OCI-M1 (cell line): ENCODE results near the gene C14orf119.
A peak's percentile ranks its signal among the peaks of the same experiment; 100 is the strongest.

Source experiments
- DNase-seq: peaks from one replicate; lab custom pipeline; 2025; lab: John Stamatoyannopoulos, UW

The C14orf119 gene

DNA sequence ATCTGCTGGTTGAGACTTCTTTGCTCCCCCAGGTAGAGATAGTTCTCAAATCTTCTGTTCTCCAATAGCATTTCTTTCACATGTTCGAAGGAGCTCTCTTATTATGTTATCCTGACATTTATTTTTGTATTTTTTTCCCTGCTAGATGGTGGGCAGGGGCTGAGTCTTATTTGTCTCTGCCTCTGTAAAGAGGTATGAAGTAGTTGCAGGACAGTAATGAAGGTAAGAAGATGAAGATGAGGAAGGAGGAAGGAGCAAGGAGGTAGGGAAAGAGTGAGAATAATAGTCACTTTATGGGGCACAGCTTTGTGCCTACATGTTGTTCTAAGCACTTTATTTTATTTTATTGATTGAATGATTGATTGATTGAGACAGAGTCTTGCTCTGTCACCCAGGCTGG is 14.5 kb downstream of the C14orf119 start:
- DNase-seq, result no peak

DNA sequence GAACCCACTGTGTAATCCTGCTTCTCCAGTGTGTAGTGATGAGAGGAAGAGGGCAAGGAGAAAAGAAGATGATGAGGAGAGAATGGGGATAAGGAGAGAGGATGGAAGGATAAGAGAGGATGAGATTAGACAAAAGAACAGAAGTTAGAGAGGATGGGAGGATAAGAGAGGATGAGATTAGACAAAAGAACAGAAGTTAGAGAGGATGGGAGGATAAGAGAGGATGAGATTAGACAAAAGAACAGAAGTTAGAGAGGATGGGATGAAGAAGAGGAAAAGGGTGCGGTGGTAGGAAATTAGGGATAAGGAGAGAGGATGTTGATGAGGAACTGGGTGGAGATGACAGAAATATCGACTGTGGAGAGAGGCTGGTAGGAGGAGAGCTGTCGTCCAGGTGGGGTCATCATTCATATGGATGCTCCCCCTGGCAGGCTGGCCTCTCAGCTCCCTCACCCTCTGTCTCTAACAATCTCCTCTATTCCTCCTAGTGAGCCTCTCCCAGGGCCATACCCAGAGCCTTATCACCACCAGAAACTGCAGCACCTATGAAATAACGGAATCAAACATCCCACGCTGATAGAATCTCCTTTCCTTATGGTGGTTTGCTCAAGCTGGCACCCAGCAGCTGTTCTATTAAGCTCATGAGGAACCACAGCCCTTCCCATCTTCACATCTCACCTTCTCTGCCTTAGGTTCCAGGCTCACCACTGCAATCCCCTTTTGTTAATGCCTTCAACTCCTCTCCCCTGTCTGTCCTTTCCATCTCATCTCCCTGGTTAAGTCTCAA is 15.5 kb downstream of the C14orf119 start:
- DNase-seq, result peak; percentile 35

DNA sequence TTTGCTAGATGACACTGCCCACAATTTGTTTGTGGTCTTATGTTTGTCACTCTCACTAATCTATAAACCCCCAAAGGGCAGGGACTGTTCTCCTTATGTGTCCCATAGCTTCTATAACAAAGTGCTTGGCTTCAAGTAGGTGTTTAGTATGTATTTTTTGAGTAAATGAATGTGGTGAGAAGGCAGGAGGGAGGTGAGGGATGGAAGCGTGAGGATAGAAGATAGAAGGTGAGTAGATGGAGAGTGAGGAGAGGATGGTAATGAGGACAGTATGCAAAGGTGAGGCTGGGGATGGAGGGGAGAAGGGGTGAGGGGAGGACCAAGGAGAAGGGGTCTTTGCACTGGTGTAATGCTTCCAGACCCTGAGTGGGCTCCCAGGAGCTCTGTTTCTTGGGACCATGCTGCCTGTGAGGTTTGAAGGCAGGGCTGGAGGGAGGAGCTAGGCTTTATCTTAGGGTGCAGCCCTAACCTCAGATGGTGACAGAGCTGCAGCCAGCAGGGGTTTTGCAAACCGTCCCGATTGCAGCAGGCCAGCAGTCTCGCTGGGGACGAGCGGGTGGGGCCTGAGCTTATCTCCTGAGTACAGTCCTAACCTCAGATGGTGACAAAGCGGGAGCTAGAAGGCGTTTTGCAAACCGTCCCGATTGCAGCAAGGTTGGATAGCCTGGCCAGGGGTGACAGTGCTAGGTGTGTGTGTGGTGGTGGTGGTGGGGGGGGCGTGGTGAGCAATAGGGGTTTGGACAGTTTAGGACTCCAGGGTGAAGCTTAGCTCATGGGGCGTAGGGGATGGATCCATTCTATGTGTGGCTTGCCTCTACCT is 17.3 kb downstream of the C14orf119 start:
- DNase-seq, result peak; percentile 96

DNA sequence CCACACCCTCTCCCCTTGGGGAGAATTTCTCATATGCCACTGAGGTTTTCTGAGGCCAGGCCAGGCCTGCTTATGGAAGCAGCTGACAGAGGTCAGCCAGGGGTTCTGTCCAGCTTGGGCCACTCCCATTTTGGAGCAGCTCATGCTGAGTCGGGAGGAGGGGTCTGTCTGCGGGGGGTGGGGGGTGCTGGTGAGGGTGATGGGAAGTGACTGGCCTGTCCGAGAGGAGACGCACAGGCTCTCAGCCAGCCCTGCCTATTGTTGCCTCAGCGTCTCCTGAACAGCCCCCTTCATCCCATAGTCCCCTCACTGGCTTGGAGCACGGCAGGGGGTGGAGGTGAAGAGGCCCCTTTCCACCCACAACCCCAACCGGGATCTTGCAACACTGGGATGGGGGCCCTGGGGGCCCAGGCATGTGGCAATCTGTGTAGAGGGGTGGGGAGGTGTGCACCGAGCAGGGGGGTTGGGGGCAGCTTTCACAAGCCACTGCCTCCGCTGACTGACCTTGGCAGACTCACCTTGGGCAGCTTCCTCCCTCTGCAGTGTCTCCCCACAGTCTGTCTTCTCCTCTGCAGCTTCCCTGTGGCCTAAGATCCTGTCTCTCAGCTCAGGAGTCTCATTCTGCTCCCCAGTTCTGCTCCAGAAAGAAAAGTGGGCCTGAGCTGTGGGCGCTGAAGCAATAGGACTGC is 18.3 kb downstream of the C14orf119 start:
- peak; percentile 57 for DNase-seq

DNA sequence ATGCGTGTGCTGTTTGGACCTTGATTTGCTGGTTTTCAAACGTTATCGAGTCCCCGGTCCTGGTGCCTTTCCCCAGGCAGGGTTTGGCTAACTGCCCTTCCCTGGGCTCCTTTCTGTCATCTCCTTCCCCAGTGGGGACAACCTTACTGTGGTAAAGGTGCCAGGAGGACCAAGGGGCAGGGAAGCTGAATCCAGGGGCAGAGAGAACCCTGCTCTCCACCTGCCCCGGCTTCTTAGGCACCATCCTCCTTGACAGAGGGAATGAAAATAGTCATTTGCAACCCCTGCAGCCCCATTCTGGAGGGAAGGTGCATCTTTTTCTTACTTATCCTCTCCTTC is 18.8 kb downstream of the C14orf119 start:
- no peak for DNase-seq

- DNase-seq, result no peak
These were observed 19.3 kb downstream of the C14orf119 start for GRCh38 chr14:23114669-23115038.

GRCh38 chr14:23115039-23115731 is 19.9 kb downstream of the C14orf119 start:
- no peak for DNase-seq

DNA sequence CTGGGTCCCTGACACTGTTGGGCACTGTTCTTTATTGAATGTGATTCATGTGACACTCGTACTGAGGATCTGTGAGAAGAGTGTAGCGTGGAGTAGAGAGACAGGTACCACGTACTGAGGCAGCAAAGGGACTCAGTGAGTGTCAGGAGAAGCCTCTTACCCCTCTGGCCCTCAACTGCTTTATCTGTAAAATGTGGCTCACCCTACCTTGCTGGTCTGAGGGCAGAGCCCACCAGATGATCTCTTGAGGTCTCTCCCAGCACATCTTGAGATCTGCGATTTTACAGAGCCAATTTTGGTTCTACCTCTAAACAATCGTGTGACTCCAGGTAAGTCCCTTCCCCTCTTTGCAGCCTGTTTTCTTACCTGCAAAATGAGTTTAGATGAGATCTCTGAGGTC is 20.6 kb downstream of the C14orf119 start:
- peak; percentile 18 for DNase-seq

DNA sequence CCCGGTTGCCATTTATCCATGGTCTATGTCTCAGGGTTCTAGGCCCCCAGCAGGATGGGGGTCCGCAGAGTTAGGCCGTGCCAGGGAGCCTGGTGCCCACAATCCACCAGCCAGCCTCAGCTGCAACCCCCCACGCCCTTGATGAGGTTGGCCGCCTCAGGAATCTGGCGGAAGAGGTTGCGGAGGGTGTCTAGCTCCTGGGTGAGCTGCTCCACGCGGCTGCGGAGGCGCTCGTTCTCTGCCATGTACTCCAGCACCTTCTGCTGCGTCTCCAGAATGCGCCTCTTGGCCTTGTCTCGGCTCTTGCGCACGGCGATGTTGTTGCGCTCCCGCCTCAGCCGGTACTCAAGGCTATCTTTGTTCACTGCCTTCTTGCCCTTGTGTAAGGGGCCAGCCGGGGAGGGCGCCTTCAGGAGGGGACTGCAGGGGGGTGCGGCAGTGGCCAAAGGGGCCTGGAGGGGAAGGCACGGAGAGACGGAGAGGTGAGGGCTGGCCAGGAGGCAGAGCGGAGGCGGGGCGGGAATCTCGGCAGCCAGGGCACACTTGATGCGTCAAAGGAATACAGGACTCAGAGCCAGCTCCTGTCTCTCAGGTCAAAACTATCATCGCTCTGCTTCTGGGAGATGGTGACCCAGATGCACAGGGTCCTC is 22.2 kb downstream of the C14orf119 start:
- no peak for DNase-seq

GRCh38 chr14:23118506-23119362 is 23.4 kb downstream of the C14orf119 start, which contains the start of gene CEBPE:
Gene CEBPE, minus strand, starts transcription at chr14:23119255. Its CDS starts 164 bp downstream, at chr14:23119091.
- no peak for DNase-seq

DNA sequence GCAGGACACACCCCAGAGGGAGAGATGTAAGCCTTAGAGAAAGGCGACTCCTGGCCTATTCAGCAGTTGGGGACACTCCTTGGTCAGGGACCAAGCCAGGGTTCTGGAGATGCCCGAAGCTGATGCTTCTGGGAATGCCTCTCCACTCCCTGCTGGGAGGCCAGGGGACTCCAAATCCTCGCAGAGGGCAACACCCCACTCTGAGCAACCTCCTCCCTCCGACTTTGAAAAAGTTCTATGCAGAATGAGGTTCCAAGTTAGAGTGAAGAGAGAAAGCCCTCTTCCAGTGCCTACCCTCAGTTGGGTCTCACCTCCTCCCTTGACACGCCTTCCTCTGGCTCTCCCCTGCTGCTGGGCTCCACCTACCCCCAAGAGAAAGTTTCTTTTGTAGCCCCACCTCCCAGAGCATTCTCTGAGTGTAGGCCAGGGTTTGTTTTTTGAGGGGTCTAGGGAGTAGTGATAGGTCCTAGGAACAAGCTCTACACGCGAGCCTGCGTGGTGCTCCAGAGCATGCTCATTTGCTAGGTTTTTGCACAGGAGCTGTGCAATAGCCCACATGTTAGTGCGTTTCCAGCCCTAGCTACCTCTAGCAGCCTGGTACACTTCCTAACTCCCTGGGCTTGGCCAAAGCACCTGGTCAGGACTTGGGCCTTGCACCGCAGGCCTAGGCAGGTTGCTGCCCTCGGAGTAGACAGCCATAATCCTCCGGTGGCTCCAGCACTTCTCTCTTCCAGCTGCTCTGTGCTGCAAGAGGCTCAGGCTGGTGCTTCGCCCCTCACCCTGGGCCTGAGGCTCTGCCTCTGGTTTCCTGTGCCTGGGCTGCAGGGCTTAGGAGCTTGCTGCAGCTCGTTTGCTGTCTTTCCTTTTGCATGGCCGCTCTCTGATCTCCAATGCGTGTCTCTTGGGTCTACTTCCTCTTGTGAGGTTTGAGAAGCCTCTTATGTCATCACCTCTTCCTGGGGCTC is 24.3 kb downstream of the C14orf119 start:
- DNase-seq, result peak; percentile 37

- peak; percentile 91 for DNase-seq
These were observed 25.4 kb downstream of the C14orf119 start for GRCh38 chr14:23120541-23121251.

DNA sequence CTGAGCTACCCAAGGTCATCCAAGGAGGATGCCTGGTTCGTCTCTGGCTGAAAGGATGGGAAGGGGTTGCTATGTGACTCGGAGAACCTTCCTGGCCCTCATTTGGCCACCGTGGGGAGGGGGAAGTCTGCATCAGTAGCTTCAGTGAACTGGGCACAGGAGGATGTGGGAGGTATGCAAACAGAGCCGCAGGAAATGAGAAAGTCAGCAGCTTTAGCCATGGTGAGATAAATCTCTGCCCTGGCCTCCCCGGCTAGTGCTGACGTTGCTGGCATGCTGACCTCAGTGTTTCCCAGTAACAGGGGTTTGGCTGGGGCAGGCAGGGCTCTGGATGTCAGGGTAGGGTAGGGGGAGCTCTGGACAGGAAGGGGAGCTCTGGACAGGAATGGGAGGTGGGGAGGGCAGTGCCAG is 26.1 kb downstream of the C14orf119 start:
- DNase-seq, result no peak

DNA sequence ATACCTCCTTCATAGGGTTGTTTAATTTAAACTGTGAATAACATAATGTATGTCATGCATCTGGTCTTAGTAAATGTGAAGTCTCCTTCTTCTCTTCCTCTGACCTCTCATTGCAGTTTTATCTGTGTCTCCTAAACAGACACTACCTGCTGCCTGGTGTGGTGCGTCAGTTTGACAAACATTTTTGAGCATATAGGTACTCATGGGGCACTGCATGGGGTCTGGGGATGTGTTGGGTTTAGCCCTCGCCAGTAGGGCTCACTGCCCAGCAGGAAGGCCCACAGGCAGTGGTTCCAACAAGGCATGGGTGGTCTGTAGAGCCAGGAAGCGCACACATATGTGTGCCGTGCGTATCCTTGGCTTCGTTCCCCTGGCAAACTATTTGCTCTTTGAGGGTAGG is 26.8 kb downstream of the C14orf119 start:
- DNase-seq, result no peak

GRCh38 chr14:23123419-23123818 is 28.1 kb downstream of the C14orf119 start:
- DNase-seq, result no peak

- no peak for DNase-seq
These were observed 29.1 kb downstream of the C14orf119 start for GRCh38 chr14:23124337-23124954.

DNA sequence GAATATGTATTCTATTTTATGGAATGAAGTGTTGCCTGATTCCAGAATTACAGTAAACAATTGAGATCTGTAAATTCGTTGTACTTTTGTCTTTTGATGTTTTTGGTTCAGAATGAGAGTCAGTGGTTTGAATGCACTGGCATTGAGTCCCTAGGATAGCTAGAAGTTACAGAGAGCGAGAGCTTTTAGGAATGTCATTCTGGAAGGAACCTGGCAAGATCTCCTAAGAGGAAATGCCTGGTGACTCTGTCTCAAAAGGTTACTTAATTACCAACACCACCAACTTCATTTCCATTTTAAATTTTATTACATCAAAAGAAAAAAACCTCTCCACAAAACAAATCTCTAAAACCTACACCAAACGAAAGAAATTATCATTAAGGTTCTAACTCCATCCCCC is 29.7 kb downstream of the C14orf119 start:
- no peak for DNase-seq

DNA sequence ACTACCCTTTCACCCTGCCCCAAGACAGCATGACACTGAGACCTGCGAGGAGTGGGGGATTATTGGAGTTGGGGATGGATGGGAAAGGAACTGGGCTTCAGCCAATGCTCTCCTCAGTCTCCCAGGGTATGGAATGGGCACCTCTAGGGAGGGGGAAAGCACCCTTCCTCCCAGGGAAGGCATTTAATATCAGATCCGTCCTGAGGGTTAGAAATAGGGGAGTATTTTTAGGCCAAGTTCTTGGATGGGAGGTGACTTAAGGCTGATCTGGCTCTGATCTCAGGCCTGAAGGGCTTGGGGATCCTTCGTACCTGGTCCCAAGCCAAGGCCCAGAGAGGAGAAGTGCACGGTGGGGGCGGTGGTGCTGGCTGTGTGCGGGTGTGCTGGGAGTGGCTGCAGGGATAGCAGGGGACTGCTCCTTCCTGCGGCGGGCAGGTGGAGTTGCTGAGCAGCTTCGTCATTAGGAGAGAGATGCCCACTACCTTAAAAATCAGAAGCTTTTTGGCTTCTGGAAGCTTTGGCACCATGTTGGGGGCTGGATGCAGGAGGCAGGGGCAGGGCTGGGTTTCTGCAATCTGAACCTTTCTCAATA is 30.7 kb downstream of the C14orf119 start:
- DNase-seq, result no peak
